ENCODE results near the gene CYTH4.

DNA sequence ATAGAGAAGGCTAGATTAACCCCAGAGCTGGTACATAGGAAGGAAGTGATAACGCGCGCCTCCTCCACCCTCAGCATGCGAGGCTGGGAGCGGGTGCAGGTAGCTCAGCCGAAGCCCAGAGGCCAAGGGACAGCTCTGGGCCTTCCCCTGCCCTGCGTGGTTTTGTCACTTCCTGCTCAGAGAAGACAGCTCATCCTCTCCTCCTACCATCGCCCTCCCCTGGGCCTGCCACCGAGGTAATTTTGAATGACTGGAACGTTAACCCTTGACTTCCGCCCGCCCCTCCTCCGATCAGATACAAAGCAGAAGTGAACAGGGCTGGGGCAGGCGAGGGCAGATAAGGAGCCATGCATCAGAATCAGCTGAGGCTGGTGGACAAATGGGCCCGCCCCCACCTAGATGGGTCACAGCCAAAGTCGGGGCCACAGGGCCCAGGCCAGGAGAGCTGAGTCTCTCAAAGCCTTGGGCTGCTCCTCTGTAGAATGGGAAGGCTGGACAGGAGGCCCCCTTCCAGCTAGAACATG lies 39.9 kb upstream of the CYTH4 start:
- TF ChIP-seq, protein P1, sequence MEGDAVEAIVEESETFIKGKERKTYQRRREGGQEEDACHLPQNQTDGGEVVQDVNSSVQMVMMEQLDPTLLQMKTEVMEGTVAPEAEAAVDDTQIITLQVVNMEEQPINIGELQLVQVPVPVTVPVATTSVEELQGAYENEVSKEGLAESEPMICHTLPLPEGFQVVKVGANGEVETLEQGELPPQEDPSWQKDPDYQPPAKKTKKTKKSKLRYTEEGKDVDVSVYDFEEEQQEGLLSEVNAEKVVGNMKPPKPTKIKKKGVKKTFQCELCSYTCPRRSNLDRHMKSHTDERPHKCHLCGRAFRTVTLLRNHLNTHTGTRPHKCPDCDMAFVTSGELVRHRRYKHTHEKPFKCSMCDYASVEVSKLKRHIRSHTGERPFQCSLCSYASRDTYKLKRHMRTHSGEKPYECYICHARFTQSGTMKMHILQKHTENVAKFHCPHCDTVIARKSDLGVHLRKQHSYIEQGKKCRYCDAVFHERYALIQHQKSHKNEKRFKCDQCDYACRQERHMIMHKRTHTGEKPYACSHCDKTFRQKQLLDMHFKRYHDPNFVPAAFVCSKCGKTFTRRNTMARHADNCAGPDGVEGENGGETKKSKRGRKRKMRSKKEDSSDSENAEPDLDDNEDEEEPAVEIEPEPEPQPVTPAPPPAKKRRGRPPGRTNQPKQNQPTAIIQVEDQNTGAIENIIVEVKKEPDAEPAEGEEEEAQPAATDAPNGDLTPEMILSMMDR (IDR thresholded peaks at IDR 0.05) = no peak
- no peak for TF ChIP-seq ZFX (IDR thresholded peaks at IDR 0.05; ENCODE audit: borderline replicate concordance)

Data from 22Rv1 (cell line).